ENCODE measurements around the gene SYT12. TPM values are rescaled to one million over a fixed set of nuclear protein-coding genes. Genes with fewer than 3 reads are reported as not detected.

SYT12 gene
- total RNA-seq, 1 experiment from 2014 or later: 4.3 TPM

- H2AFZ ChIP-seq (ENCODE audit: low read depth, low read length, poor library complexity, severe bottlenecking): no peak overlapping the region
- H3K9me3 ChIP-seq (ENCODE audit: control insufficient read depth in 1 of 2, insufficient read depth in 1 of 2, low read depth in 1 of 2, low read length in 2 of 2): no peaks in the 10 kb centered on the region
- TF ChIP-seq RAD21 (IDR thresholded peaks at IDR 0.05; ENCODE audit: low read depth) (no peak), ZBTB33 (IDR thresholded peaks at IDR 0.05; ENCODE audit: extremely low read depth, insufficient replicate concordance, low read length) (no peak), POLR2A (IDR thresholded peaks at IDR 0.05; ENCODE audit: borderline replicate concordance, extremely low read depth, insufficient read depth, insufficient read length) (no peak), ZNF274 (IDR thresholded peaks at IDR 0.05; ENCODE audit: low read depth, low read length) (no peak), POLR2AphosphoS5 (IDR thresholded peaks at IDR 0.05; ENCODE audit: low read depth, low read length) (no peak)
- no peak overlapping the region for H3K27ac ChIP-seq (ENCODE audit: low read depth, low read length)
- no TSS peak for BruUV-seq (replicated peaks)
- ChIA-PET RAD21 (ENCODE audit: low non-redundant PET in 1 of 2, low total read pairs in 2 of 2, uncharacterized antibody in 2 of 2, unreplicated experiment in 2 of 2) (no interaction called here), POLR2A (no interaction called here), CTCF (no interaction called here)
- no peaks in the 10 kb centered on the region for H3K27me3 ChIP-seq (ENCODE audit: insufficient read depth, low read length)
- no peak overlapping the region for H3K4me3 ChIP-seq (replicated peaks in 1 of 2; ENCODE audit: low read depth in 1 of 2, low read length in 2 of 2)
- intact Hi-C loops (cut with micrococcal nuclease): no loop called here
- no peak overlapping the region for H3K9ac ChIP-seq (ENCODE audit: low read length)
- peaks cover 3% of the 10 kb centered on the region in 2 experiments; a peak in 2 of 4 replicates for H3K4me1 ChIP-seq (ENCODE audit: control insufficient read depth in 1 of 2, insufficient read depth in 2 of 2, low read length in 2 of 2)
- H3K79me2 ChIP-seq (ENCODE audit: insufficient read depth, low read length): no peaks in the 10 kb centered on the region
- DNase-seq (ENCODE audit: low read depth, low spot score) (no peak), ATAC-seq (no peak)
- no peak overlapping the region for H3K4me2 ChIP-seq (ENCODE audit: low read length)
- H3K36me3 ChIP-seq (ENCODE audit: control insufficient read depth in 1 of 2, insufficient read depth in 2 of 2, low read length in 2 of 2): no peaks in the 10 kb centered on the region
- no peaks in the 10 kb centered on the region for H4K20me1 ChIP-seq (ENCODE audit: insufficient read depth)
- no peaks in the 10 kb centered on the region for H3K9me2 ChIP-seq (ENCODE audit: insufficient read depth)
These were observed 76.9 kb downstream of the SYT12 start for GRCh38 chr11:67099831-67100324.

Small RNA genes within 50 kb of the gene (microRNA-seq; reads per million reads assigned to microRNA genes)
- not detected for gene MIR6860 (ENCODE audit: borderline number of aligned reads)

Other genes with a start within 250 kb of the SYT12 start
- gene RCE1, start 179.7 kb upstream of the SYT12 start, total RNA-seq (2021; ENCODE audit: unreplicated experiment): 35.3 TPM
- gene LRFN4, start 166.1 kb upstream of the SYT12 start, total RNA-seq (2021; ENCODE audit: unreplicated experiment): 55.4 TPM
- gene PC, start 64.8 kb upstream of the SYT12 start, total RNA-seq (2021; ENCODE audit: unreplicated experiment): 24.1 TPM
- gene C11orf86, start 47.8 kb upstream of the SYT12 start, total RNA-seq (2021; ENCODE audit: unreplicated experiment): 0.25 TPM
- gene RHOD, start 33.7 kb downstream of the SYT12 start, total RNA-seq (2021; ENCODE audit: unreplicated experiment): 42.0 TPM
- 50.4 TPM for gene KDM2A, start 96.1 kb downstream of the SYT12 start, total RNA-seq (2021; ENCODE audit: unreplicated experiment)
- gene GRK2, start 243.3 kb downstream of the SYT12 start, total RNA-seq (2021; ENCODE audit: unreplicated experiment): 83.0 TPM